NB4 (cell line): Measurements from ENCODE around the gene ZNF423.

Source experiments
- CTCF ChIP-seq: IDR thresholded peaks from one replicate; pipeline ENCODE4 v1.5.1; 2012; ENCODE audit warnings: low read depth, low read length
- POLR2A ChIP-seq: IDR thresholded peaks from 2 replicates; pipeline ENCODE4 v1.6.1; 2011; ENCODE audit warnings: mild to moderate bottlenecking; ENCODE audit not compliant: insufficient read length; ENCODE audit errors: extremely low read depth

GRCh38 chr16:49665482-49666230, 190.3 kb downstream of the ZNF423 start:
- TF ChIP-seq POLR2A (no peak), CTCF (no peak)
